ENCODE data around the gene JMJD4.

DNA sequence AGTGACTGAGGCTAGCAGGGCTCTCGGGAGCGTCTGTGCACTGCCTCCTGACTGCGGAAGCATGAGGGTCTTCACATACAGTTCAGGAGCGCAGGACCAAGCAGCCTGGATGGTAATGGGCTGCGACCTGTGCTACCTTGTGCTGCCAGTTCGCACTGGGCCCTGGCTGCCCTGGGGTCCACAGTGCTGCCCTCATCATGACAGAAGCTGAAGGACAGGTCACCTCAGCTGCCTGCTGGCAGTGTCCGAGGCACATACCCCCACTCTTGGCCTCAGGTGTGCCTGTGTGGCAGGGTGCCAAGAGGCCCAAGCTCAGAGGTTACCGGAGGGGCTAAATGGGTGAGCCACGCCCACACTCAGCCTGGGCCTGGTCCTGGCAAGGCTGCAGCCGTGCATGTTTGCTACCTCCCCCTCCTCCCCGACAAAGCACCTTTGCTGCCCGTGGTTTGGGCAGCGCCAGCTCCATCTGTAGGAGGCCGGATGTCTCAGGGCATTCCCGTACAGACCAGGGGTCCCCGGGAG, 4.4 kb downstream of the JMJD4 start:
- TF ChIP-seq, protein P1, sequence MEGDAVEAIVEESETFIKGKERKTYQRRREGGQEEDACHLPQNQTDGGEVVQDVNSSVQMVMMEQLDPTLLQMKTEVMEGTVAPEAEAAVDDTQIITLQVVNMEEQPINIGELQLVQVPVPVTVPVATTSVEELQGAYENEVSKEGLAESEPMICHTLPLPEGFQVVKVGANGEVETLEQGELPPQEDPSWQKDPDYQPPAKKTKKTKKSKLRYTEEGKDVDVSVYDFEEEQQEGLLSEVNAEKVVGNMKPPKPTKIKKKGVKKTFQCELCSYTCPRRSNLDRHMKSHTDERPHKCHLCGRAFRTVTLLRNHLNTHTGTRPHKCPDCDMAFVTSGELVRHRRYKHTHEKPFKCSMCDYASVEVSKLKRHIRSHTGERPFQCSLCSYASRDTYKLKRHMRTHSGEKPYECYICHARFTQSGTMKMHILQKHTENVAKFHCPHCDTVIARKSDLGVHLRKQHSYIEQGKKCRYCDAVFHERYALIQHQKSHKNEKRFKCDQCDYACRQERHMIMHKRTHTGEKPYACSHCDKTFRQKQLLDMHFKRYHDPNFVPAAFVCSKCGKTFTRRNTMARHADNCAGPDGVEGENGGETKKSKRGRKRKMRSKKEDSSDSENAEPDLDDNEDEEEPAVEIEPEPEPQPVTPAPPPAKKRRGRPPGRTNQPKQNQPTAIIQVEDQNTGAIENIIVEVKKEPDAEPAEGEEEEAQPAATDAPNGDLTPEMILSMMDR (IDR thresholded peaks at IDR 0.05): peak in 1 of 3 donors; percentile 4
- no peak for TF ChIP-seq EP300 (IDR thresholded peaks at IDR 0.05)
- TF ChIP-seq POLR2A (IDR thresholded peaks at IDR 0.05): no peak
